Kidney (tissue), 14 donors: ENCODE measurements around the gene GUCA1A. TPM values are rescaled to one million over a fixed set of nuclear protein-coding genes. Genes with fewer than 3 reads are reported as not detected.
"Not testable (repeated sequence)": the region's sequence is repeated elsewhere in the genome, so short reads cannot be mapped to it uniquely, and the experiment has no call there.

Source experiments
- DNase-seq, 5 donors: peaks; one replicate each; pipeline ENCODE4 v3.0.0-alpha.2; 2013 to 2020
- FAIRE-seq: peaks from 2 replicates; lab custom pipeline; 2012; peaks lifted over from hg19 to GRCh38; lab: Jason Lieb, UNC
- H3K27ac ChIP-seq, 2 donors: one replicate each; pipeline ENCODE4 v1.7.0; 2013; ENCODE audit warnings: low read depth in 2 of 2, low read length in 2 of 2, inconsistent platforms in 1 of 2
- H3K27me3 ChIP-seq: one replicate; pipeline ENCODE4 v1.7.1; 2013; ENCODE audit warnings: low read length, inconsistent platforms; ENCODE audit not compliant: control insufficient read depth, insufficient read depth
- H3K36me3 ChIP-seq, 3 donors: one replicate each; pipeline versions ENCODE4 v1.7.0 to v1.7.1; 2013; ENCODE audit warnings: low read length in 3 of 3, control low read depth in 1 of 3, inconsistent platforms in 1 of 3; ENCODE audit not compliant: insufficient read depth in 3 of 3, control insufficient read depth in 2 of 3
- H3K4me1 ChIP-seq, 3 donors: one replicate each; pipeline versions ENCODE4 v1.7.0 to v1.7.1; 2013; ENCODE audit warnings: low read length in 3 of 3, inconsistent platforms in 1 of 3, low read depth in 1 of 3; ENCODE audit not compliant: control insufficient read depth in 2 of 3, insufficient read depth in 2 of 3
- H3K4me3 ChIP-seq, 3 donors: one replicate each; pipeline versions ENCODE4 v1.7.0 to v1.8.1; 2013; ENCODE audit warnings: low read length in 3 of 3, control low read depth in 1 of 3, inconsistent platforms in 1 of 3
- H3K9ac ChIP-seq, 3 donors: one replicate each; pipeline versions ENCODE4 v1.7.0 to v1.7.1; 2013; ENCODE audit warnings: low read length in 3 of 3, control low read depth in 1 of 3, inconsistent platforms in 1 of 3
- H3K9me3 ChIP-seq, 3 donors: one replicate each; pipeline versions ENCODE4 v1.7.0 to v1.7.1; 2013; ENCODE audit warnings: low read length in 3 of 3, control low read depth in 1 of 3, inconsistent platforms in 1 of 3; ENCODE audit not compliant: control insufficient read depth in 2 of 3, insufficient read depth in 1 of 3
- intact Hi-C: fragments of 100-400 bp; cut with DNase I; formaldehyde crosslinking; loops from one replicate; pipeline ENCODE4 v1.11.1; 2022
- polyA plus RNA-seq: library from polyadenylated mRNA; stranded (reverse); fragments of 350-450 nt; fragmentation: Illumina TruSeq; extraction: RNeasy Lipid Tissue Mini Kit (QIAGEN cat#74804); gene quantifications from one replicate; pipeline ENCODE4 v1.2.3, GENCODE V29; 2014; ENCODE audit warnings: low read depth, low replicate concordance; ENCODE audit not compliant: insufficient read depth
- total RNA-seq: library from RNA; stranded (reverse); fragmentation: NEBNext Ultra II Directional; extraction: Animal tissue kit (Norgen Biotek cat#: 25700); gene quantifications from one replicate; pipeline ENCODE4 v1.2.1, GENCODE V29; 2021
- TF ChIP-seq, protein P1 (sequence below): IDR thresholded peaks from 3 replicates; pipeline ENCODE4 v1.5.1; 2012; ENCODE audit warnings: mild to moderate bottlenecking, moderate library complexity, borderline replicate concordance; ENCODE audit not compliant: insufficient read depth; ENCODE audit errors: extremely low read depth
- donor health status: control.
- donor health status: control.
- donor health status: control.
- donor health status: control.
- donor health status: control.
- donor health status: DM: yes; HTN: yes; CAD: no.
- donor health status: Normal renal cell carcinoma (clear cell type).

GUCA1A gene
- total and polyA plus RNA-seq, 2 donors from 2014 or later, result not detected

DNA sequence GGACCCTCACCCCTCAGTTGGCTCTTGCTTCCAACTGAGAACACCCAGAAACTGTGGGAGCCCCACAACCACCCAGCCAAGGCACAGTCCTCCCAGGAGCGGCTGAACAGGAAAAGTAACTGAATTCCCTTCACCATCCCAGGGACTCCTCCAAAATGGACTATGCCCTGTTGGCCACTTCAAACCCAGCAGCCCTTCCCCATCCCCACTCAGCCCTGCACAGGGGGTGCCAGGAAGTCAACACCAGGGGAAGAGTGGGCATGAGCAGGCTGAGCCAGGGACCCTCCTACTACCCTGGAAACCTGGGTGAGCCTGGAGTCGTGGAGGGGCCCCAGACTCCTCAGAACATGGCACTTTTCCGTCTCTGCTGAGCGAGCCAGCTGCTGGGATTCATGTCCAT is 11.3 kb downstream of the GUCA1A start:
- DNase-seq (no peak), FAIRE-seq (no peak)
- TF ChIP-seq, protein P1, sequence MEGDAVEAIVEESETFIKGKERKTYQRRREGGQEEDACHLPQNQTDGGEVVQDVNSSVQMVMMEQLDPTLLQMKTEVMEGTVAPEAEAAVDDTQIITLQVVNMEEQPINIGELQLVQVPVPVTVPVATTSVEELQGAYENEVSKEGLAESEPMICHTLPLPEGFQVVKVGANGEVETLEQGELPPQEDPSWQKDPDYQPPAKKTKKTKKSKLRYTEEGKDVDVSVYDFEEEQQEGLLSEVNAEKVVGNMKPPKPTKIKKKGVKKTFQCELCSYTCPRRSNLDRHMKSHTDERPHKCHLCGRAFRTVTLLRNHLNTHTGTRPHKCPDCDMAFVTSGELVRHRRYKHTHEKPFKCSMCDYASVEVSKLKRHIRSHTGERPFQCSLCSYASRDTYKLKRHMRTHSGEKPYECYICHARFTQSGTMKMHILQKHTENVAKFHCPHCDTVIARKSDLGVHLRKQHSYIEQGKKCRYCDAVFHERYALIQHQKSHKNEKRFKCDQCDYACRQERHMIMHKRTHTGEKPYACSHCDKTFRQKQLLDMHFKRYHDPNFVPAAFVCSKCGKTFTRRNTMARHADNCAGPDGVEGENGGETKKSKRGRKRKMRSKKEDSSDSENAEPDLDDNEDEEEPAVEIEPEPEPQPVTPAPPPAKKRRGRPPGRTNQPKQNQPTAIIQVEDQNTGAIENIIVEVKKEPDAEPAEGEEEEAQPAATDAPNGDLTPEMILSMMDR, result no peak
- H3K4me3 ChIP-seq, result no peak overlapping the region
- H3K27me3 ChIP-seq, result no peaks in the 10 kb centered on the region
- H3K9ac ChIP-seq, result no peak overlapping the region
- H3K9me3 ChIP-seq, result no peaks in the 10 kb centered on the region
- intact Hi-C loops, result no loop called here
- no peaks in the 10 kb centered on the region for H3K4me1 ChIP-seq
- H3K36me3 ChIP-seq, result no peaks in the 10 kb centered on the region
- no peak overlapping the region for H3K27ac ChIP-seq

DNA sequence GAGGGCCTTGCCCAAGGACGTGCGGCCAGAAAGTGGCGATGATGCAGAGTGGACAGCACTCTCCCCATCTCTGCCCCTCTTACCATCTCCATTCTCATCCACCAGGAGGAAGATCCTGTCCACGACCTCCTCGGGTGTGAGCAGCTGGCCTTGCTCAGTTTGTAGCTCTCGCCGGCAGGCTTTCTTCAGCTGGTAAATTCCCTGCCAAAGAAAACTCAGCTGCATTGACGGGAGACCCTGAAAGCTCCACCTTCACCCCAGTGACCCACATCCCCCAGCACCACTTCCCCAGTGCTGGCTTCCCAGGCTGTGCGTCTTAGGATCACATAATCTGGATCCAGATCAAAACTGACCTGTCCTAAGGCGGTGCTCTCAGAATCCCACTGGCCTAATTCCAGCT is 12.4 kb downstream of the GUCA1A start:
- Histone ChIP-seq H3K9ac (no peak overlapping the region), H3K27ac (no peak overlapping the region), H3K27me3 (no peaks in the 10 kb centered on the region), H3K9me3 (no peaks in the 10 kb centered on the region), H3K4me3 (no peak overlapping the region), H3K4me1 (no peaks in the 10 kb centered on the region), H3K36me3 (no peaks in the 10 kb centered on the region)
- no peak for FAIRE-seq
- DNase-seq, result peak in 3 of 5 donors; percentile 59 to 87 (median 67)
- intact Hi-C loops, result no loop called here
- TF ChIP-seq, protein P1, result no peak

DNA sequence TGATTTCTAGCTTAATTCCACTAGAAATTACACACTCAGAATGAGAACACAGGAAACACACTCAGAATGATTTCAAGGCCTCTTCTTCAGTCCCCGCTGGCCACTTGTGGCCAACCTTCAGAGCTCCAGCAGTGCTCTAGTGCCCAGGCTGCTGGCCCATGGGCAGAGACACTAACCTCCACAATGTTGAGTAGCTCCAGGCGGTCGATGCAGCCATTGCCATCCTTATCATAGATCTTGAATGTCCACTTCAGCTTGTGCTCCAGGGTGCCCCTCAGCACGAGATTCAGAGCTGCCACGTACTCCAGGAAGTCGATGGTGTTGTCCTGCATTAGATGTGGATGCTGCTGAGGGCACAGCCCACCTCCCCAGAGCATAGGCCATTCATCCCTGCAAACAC is 15.2 kb downstream of the GUCA1A start:
- FAIRE-seq, result no peak
- no peaks in the 10 kb centered on the region for H3K36me3 ChIP-seq
- no peaks in the 10 kb centered on the region for H3K9me3 ChIP-seq
- H3K27ac ChIP-seq, result no peak overlapping the region
- no peak for DNase-seq
- intact Hi-C loops, result no loop called here
- no peak overlapping the region for H3K9ac ChIP-seq
- no peaks in the 10 kb centered on the region for H3K27me3 ChIP-seq
- H3K4me1 ChIP-seq, result no peaks in the 10 kb centered on the region
- TF ChIP-seq, protein P1, result no peak
- no peak overlapping the region for H3K4me3 ChIP-seq

DNA sequence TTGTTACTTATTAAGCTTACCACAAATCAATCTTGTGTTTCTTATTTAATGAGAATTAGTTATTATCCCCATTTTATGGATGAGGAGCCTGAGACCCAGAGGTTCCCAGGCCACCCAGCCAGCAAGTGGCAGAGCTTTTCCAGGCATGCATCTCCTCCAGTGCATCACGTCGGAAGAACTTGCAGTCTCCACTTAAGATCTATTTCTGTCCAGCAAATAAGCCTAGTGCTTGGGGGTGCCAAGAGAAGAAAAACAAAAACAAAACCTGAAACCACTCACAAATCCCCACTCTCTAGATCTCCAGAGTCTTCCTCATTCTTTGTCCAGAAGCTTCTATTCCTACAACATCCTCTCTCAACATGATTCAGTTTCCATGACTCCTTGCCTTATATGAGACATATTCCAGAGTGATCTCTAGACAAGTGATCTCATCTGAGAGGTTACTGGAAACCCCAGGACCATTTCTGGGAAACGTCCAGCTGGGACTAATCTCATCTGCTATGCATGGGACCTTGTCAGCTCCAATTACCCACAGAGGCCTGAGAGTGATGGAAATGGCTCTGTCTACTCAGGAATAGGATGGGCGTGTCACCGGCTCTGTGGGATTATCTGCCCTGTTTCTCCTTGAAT is 17.5 kb downstream of the GUCA1A start:
- Histone ChIP-seq H3K27me3 (no peaks in the 10 kb centered on the region), H3K4me3 (no peak overlapping the region), H3K27ac (no peak overlapping the region), H3K9me3 (no peaks in the 10 kb centered on the region), H3K36me3 (no peaks in the 10 kb centered on the region), H3K9ac (no peak overlapping the region), H3K4me1 (no peaks in the 10 kb centered on the region)
- TF ChIP-seq, protein P1, result no peak
- DNase-seq, result peak in 3 of 5 donors; percentile 62 to 73 (median 66)
- intact Hi-C loops, result no loop called here
- no peak for FAIRE-seq

DNA sequence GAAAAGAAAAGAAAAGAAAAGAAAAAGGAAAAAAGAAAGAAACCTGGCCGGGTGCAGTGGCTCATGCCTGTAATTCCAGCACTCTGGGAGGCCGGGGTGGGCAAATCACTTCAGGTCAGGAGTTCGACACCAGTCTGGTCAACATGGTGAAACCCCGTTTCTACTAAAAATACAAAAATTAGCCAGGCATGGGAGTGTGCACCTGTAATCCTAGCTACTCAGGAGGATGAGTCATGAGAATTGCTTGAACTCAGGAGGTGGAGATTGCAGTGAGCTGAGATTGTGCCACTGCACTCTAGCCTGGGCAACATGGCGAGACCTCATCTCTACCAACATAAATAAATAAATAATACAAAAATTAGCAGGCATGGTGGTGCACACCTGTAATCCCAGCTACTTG is 19.2 kb downstream of the GUCA1A start:
- FAIRE-seq, H3K4me3 ChIP-seq, intact Hi-C loops, DNase-seq, H3K27me3 ChIP-seq, H3K36me3 ChIP-seq, H3K4me1 ChIP-seq, H3K27ac ChIP-seq, H3K9me3 ChIP-seq, H3K9ac ChIP-seq: not testable (repeated sequence)
